ENCODE data around the gene ACY1.
A peak's percentile ranks its signal among the peaks of the same experiment; 100 is the strongest.

Gene ACY1

DNA sequence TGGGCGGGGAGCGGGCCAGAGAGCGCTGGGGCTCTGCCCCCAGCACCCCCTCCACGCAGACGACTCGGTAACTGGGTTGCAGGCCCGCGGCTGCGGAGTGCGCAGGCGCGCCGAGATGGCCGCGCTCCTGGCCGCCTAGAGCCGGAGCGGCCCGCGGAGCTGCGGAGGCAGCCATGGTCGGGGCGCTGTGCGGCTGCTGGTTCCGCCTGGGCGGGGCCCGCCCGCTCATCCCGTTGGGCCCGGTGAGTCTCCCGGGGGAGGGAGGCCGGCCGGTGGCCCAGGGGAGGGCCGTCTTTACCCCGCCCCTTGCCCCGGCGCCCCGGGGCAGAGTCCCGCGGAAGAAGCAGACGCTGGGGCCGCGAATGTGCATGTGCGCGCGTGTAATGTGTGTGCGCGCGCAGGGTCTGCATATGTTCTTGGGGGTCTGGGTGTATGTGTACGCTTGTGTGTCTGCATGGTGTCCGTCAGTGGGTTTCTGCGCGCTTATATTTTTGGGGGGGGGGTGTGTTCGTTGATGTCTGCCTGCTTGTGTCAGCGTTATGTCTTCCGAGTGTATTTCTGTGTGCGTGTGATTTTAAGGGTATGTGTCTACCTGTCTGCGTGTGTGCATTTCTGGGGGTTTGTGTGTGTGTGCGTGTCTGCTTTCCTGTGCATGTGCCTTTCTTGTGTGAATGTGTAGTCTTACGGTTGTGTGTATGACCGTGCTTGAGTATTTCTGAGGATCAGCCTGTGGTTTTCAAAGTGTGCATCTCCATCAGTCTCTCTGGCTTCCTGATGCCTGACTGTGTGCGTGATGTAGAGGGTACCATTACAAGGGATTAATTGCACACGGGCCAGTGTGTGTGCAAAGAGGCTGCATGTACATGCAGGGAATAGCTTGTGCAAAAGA, 8.1 kb upstream of the ACY1 start, which contains the start of gene ABHD14A:
Gene ABHD14A (plus strand): TSS at position 102 of the 889 bp plus-strand sequence. CDS start 72 bp downstream, at position 174.
- TF ChIP-seq, protein P1, sequence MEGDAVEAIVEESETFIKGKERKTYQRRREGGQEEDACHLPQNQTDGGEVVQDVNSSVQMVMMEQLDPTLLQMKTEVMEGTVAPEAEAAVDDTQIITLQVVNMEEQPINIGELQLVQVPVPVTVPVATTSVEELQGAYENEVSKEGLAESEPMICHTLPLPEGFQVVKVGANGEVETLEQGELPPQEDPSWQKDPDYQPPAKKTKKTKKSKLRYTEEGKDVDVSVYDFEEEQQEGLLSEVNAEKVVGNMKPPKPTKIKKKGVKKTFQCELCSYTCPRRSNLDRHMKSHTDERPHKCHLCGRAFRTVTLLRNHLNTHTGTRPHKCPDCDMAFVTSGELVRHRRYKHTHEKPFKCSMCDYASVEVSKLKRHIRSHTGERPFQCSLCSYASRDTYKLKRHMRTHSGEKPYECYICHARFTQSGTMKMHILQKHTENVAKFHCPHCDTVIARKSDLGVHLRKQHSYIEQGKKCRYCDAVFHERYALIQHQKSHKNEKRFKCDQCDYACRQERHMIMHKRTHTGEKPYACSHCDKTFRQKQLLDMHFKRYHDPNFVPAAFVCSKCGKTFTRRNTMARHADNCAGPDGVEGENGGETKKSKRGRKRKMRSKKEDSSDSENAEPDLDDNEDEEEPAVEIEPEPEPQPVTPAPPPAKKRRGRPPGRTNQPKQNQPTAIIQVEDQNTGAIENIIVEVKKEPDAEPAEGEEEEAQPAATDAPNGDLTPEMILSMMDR (IDR thresholded peaks at IDR 0.05; ENCODE audit: extremely low read depth, insufficient read depth, missing control alignments) = peak; percentile 3
- in situ Hi-C loops (cut with MboI; ENCODE audit: low pct_unique_long_range_greater_than_20kb, low sequenced_read_pairs, unreplicated experiment) = no loop called here
- peak; percentile 94 for DNase-seq (ENCODE audit: low spot score)

DNA sequence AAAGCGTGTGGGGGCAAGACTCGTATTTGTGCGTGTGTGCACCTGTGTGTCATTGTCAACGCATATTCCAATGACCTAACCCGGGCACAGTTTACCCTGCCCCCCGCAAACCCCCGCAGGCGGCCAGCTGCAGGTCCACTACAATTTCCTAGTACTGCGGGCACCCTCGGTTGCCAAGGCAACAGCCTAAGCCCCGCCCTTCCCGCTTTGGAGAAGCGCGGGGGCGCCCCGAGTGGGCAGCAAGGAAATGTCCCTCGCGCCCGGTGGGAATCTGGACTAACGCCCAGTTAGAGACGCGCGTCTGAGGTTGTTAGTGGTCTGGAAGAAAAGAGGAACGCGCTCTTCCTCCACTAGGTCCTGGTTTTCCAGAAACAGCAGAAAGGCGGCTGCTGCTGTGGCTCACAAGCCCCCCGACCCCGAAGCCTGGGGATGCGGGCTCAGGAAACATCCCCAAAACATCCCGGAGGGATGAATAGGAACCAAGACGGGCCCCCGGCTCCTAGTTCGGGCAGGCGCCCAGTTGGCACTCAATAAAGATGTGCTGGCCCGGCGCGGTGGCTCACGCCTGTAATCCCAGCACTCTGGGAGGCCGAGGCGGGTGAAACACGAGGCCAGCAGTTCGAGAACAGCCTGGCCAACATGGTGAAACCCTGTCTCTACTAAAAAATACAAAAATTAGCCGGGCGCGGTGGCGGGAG, 7.3 kb upstream of the ACY1 start:
- TF ChIP-seq, protein P1 (IDR thresholded peaks at IDR 0.05; ENCODE audit: extremely low read depth, insufficient read depth, missing control alignments) = peak; percentile 25
- no peak for DNase-seq (ENCODE audit: low spot score)
- in situ Hi-C loops (cut with MboI; ENCODE audit: low pct_unique_long_range_greater_than_20kb, low sequenced_read_pairs, unreplicated experiment) = no loop called here

DNA sequence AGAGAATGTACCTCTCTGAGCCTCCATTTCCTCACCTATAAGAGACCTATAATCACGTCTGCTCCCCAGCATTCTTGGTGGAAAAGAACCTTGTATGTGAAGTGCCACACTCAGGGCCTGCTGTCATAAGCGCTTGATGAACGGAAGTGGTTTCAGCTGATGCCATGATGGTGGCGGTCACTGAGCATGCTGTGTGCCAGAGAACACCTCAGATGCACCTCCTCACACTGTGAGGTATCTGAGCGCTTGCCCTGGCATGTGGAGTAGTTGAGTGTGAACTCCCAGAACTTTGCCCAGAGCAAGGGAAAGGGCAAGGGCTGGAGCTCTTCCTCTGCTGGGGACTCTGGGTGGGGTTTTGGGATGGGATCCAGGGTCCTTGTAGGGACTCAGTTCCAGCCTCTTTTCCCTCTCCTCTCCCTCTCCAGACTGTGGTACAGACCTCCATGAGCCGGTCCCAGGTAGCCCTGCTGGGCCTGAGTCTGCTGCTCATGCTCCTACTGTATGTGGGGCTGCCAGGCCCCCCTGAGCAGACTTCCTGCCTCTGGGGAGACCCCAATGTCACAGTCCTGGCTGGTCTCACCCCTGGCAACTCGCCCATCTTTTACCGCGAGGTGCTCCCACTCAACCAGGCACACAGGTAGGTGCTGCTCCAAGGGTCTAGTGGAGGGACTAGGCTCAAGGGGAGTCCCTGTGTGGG, 5.7 kb upstream of the ACY1 start:
- in situ Hi-C loops (cut with MboI; ENCODE audit: low pct_unique_long_range_greater_than_20kb, low sequenced_read_pairs, unreplicated experiment) = no loop called here
- DNase-seq (ENCODE audit: low spot score) = no peak
- TF ChIP-seq, protein P1 (IDR thresholded peaks at IDR 0.05; ENCODE audit: extremely low read depth, insufficient read depth, missing control alignments) = no peak

DNA sequence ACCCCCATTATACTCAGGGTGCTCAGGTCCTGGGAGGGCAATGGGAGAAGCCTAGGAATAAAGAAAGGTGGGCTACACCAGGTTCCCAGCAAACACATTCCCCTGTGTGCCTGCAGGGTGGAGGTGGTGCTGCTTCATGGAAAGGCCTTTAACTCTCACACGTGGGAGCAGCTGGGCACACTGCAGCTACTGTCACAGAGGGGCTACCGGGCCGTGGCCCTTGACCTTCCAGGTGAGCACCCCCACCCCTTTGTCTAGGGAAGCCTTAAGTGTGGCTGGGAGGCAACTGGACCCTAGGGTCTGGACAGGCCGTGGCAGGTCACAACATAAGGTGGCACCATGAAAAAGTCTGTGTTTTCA, 5.2 kb upstream of the ACY1 start:
- no peak for DNase-seq (ENCODE audit: low spot score)
- TF ChIP-seq, protein P1 (IDR thresholded peaks at IDR 0.05; ENCODE audit: extremely low read depth, insufficient read depth, missing control alignments) = no peak
- in situ Hi-C loops (cut with MboI; ENCODE audit: low pct_unique_long_range_greater_than_20kb, low sequenced_read_pairs, unreplicated experiment) = no loop called here

DNA sequence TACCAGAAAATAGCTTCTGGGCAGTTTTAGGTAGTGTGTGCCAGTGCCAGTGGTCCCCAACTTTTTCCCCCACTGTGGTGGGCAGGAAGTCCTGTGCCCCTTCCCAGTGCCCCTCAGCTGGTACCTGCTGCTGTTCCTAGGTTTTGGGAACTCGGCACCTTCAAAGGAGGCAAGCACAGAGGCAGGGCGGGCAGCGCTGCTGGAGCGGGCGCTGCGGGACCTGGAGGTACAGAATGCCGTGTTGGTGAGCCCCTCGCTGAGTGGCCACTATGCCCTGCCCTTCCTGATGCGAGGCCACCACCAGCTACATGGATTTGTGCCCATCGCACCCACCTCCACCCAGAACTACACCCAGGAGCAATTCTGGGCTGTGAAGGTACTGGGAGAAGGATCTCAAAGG, 3.1 kb upstream of the ACY1 start:
- in situ Hi-C loops (cut with MboI; ENCODE audit: low pct_unique_long_range_greater_than_20kb, low sequenced_read_pairs, unreplicated experiment) = no loop called here
- DNase-seq (ENCODE audit: low spot score) = no peak
- TF ChIP-seq, protein P1 (IDR thresholded peaks at IDR 0.05; ENCODE audit: extremely low read depth, insufficient read depth, missing control alignments) = no peak

DNA sequence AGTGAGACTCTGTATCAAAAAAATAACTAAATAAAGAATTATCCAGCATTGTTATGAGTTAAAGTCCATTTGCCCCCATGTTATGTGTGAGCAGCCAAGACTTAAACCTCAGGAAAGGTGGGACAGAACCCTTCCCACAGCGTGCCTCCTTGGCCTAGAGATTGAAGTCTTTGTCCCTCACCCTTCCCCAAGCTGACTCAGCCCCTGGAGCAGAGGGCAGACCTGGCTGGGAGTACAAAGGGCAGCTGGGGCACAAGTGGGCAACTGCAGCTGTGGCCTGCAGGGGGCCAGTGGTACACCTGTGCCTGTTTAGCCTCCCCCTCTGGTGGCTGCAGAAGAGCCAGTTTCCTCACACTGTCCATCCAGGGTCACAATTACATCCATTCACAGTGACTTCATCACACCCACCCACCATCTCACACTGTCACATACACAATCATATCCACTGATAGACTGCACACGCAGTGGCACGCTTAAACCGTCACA, 940 bp upstream of the ACY1 start:
- DNase-seq (ENCODE audit: low spot score) = peak; percentile 85
- TF ChIP-seq, protein P1 (IDR thresholded peaks at IDR 0.05; ENCODE audit: extremely low read depth, insufficient read depth, missing control alignments) = peak; percentile 61
- in situ Hi-C loops (cut with MboI; ENCODE audit: low pct_unique_long_range_greater_than_20kb, low sequenced_read_pairs, unreplicated experiment) = no loop called here

All from GM13977 (cell line).